GM13977 (cell line): ENCODE results near the gene PTPRF.

Experiments
- DNase-seq: peaks from one replicate; pipeline ENCODE4 v3.0.0; 2012; ENCODE audit warnings: low spot score
- in situ Hi-C: fragments of 300-500 bp; cut with MboI; formaldehyde crosslinking; loops from one replicate; pipeline ENCODE4 v1.12.0; 2022; ENCODE audit warnings: low sequenced_read_pairs, low pct_unique_long_range_greater_than_20kb, mixed read lengths, inconsistent platforms; ENCODE audit not compliant: unreplicated experiment
- TF ChIP-seq, protein P1 (sequence below): IDR thresholded peaks from 2 replicates; pipeline ENCODE4 v1.5.1; 2012; ENCODE audit warnings: mild to moderate bottlenecking, control low read depth; ENCODE audit not compliant: insufficient read depth; ENCODE audit errors: extremely low read depth, missing control alignments

The PTPRF gene

DNA sequence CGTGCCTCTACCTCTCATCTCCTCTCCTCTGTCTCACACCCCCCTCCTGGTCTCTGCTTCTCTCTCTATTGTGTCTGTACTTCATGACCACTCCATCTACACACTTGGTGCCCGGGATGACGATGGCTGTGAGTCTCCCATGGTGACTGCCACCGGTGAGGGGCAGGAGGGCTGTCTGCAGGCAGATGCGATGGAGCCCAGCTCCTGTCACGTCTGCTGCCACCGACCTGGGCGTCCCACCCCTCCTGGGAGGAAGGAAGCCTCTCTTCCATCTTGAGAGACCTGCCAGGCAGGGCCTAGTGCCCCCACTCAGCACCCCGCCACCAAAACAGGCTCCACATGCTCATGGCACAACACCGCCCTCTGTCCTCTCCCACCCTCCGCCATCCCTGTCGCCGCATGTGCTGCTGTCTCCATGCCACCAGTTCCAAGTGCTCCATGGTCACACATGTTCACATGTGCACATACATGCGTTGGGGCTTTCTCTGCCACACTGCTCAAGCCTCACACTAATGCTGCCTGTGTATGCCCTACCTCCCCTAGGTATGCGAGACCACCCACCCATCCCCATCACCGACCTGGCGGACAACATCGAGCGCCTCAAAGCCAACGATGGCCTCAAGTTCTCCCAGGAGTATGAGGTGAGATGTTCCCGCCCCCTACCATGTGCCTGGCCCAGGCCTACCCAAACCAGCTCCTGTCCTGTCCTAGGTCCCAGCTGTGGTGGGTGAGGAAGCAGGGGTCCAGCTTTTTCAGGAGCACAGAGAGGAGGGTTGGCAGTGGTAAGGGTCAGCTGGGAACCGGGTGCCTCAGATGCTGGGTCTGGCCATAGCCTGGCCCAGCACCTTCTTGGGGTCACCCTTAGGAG, 82.6 kb downstream of the PTPRF start:
- TF ChIP-seq, protein P1, sequence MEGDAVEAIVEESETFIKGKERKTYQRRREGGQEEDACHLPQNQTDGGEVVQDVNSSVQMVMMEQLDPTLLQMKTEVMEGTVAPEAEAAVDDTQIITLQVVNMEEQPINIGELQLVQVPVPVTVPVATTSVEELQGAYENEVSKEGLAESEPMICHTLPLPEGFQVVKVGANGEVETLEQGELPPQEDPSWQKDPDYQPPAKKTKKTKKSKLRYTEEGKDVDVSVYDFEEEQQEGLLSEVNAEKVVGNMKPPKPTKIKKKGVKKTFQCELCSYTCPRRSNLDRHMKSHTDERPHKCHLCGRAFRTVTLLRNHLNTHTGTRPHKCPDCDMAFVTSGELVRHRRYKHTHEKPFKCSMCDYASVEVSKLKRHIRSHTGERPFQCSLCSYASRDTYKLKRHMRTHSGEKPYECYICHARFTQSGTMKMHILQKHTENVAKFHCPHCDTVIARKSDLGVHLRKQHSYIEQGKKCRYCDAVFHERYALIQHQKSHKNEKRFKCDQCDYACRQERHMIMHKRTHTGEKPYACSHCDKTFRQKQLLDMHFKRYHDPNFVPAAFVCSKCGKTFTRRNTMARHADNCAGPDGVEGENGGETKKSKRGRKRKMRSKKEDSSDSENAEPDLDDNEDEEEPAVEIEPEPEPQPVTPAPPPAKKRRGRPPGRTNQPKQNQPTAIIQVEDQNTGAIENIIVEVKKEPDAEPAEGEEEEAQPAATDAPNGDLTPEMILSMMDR: no peak
- in situ Hi-C loops: no loop called here
- DNase-seq: no peak

DNA sequence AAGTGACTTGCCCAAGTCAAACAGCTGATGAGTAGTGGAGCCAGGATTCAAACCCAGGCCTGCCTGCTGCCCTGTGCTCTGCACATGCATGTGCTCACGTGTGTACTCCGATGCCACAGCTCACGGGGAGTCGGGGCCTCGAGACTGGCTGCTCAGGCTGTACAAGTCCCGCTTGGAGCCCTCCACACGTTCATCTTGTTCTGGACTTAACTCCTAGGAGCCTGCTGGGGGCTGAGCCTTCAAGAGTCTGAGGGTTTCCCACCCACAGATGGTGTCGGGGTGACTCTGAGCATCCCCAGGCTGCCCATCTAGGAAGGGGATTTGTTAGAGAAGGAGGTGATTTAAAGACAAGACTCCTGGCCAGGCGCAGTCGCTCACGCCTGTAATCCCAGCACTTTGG, 83.5 kb downstream of the PTPRF start:
- in situ Hi-C loops: no loop called here
- DNase-seq: no peak
- TF ChIP-seq, protein P1: no peak

DNA sequence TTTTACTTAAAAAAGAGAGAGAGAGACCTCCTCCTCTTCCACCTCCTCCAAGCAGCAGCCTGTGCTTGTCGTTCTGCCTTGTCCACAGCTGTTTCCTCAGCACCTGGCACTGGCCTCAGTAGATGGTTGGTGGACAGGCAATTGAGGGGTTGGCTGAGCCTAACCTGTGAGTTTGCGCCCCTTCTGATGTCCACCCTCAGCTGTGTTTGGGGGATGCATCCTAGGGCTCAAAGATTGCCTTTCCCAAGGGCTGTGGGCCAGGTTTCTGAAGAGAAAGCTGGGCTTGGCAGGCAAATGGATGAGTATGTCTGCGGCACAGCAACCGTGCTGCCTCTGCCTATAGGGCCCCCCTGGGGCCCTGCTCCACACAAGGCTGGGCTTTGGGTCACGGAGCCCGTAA, 84.2 kb downstream of the PTPRF start:
- no peak for DNase-seq
- TF ChIP-seq, protein P1: no peak
- in situ Hi-C loops: no loop called here

DNA sequence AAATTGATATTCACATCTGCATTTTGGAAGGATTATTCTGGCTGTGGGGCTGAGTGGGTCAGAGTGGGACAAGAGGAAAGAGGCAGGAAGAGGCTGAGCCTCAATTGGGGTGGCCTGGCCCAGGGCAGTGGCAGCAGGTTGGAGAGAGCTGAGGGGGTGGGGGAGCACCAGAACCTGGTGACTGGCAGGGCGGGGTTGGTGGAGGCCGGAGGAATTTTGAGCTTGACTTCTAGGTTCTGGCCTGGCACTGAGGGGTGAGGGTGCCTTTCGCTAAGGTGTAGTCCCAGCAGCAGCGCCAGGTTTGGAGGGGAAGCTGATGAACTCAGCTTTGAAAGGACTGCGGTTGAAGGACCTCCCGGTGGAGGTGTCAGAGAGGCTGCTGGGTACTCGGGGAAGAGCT, 85.7 kb downstream of the PTPRF start:
- TF ChIP-seq, protein P1: no peak

DNA sequence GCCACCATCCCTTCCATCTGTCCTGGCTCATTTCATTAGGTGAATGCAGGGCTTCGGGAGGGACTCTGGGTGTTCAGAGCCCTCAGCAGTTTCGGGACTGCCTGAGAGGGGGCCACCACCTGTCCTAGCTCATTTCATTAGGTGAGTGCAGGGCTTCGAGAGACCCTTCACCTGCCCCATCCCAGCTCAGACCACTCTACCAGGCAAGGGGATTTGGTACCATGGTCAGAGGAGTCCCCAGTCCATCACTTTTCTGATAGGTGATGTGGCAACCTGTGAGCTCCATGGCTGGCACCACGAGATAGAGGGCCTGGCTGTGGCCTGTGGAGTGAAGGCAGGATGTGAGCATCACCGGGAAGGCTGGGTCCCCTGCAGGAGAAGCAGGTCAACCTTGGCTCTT, 86.3 kb downstream of the PTPRF start:
- no peak for DNase-seq
- in situ Hi-C loops: no loop called here
- TF ChIP-seq, protein P1: no peak

More for the DNA sequence above, 85.7 kb downstream of the PTPRF start:
- in situ Hi-C loops: no loop called here
- no peak for DNase-seq

DNA sequence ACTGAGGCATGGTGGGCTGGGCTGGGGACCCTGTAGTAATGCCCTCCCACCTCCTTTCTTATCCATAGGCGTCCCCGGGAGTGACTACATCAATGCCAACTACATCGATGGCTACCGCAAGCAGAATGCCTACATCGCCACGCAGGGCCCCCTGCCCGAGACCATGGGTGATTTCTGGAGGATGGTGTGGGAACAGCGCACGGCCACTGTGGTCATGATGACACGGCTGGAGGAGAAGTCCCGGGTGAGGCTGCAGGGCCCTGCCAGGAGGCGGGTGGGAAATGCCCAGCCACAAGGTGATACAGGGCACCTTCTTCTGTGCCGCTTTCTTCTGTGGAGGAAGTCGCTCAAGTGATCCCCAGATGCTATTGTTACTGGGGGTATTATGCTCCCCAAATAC, 87.0 kb downstream of the PTPRF start:
- in situ Hi-C loops: no loop called here
- no peak for DNase-seq
- TF ChIP-seq, protein P1: no peak
